ENCODE data around the gene URM1. TPM values are rescaled to one million over a fixed set of nuclear protein-coding genes. Genes with fewer than 3 reads are reported as not detected.

The URM1 gene
- total and polyA plus RNA-seq, 7 donors, result 16.3 to 73.3 (median 25.1) TPM

- no peak for TF ChIP-seq POLR2AphosphoS5 (IDR thresholded peaks at IDR 0.05)
- no peak for TF ChIP-seq CTCF (IDR thresholded peaks at IDR 0.05)
- H3K36me3 ChIP-seq, result peaks cover 0 to 37% (median 16%) of the 10 kb centered on the region in 4 donors
- 86 to 95% methylated on average over 4 of the region's 4 CpGs for WGBS, 2 donors
These were observed 12.3 kb upstream of the URM1 start for GRCh38 chr9:128358861-128359260.

GRCh38 chr9:128360826-128361225, 10.3 kb upstream of the URM1 start:
- WGBS, 2 donors, result 67 to 71% methylated on average over 2 of the region's 2 CpGs
- intact Hi-C loops (cut with DNase I), result no loop called here

More at GRCh38 chr9:128358861-128359260, 12.3 kb upstream of the URM1 start:
- DNase-seq, result no peak
- Histone ChIP-seq H3K9me3 (no peaks in the 10 kb centered on the region), H3K4me1 (peaks cover 0 to 14% (median 12%) of the 10 kb centered on the region in 4 donors), H3K27ac (no peak overlapping the region), H3K4me3 (no peak overlapping the region), H3K27me3 (no peaks in the 10 kb centered on the region)
- intact Hi-C loops (cut with DNase I), result no loop called here

GRCh38 chr9:128361296-128361985, 9.7 kb upstream of the URM1 start:
- no peaks in the 10 kb centered on the region for H3K27me3 ChIP-seq
- intact Hi-C loops (cut with DNase I), result no loop called here
- H3K27ac ChIP-seq, result peak overlapping the region; percentile 63 to 76 (median 71)
- 49 to 63% methylated on average over 14 of the region's 14 CpGs for WGBS, 2 donors
- peaks cover 0 to 11% (median under 1%) of the 10 kb centered on the region in 4 donors for H3K36me3 ChIP-seq
- peak overlapping the region in 3 of 4 donors; percentile 27 to 46 (median 45) for H3K4me3 ChIP-seq
- peaks cover 0 to 27% (median 24%) of the 10 kb centered on the region in 4 donors for H3K4me1 ChIP-seq
- no peak for DNase-seq
- no peak for TF ChIP-seq POLR2AphosphoS5 (IDR thresholded peaks at IDR 0.05)
- no peak for TF ChIP-seq EP300 (IDR thresholded peaks at IDR 0.05)
- TF ChIP-seq POLR2A (IDR thresholded peaks at IDR 0.05), result no peak
- no peak for TF ChIP-seq CTCF (IDR thresholded peaks at IDR 0.05)
- no peaks in the 10 kb centered on the region for H3K9me3 ChIP-seq

More at GRCh38 chr9:128360826-128361225, 10.3 kb upstream of the URM1 start:
- no peak for DNase-seq
- Histone ChIP-seq H3K4me3 (no peak overlapping the region), H3K4me1 (peaks cover 0 to 27% (median 24%) of the 10 kb centered on the region in 4 donors), H3K36me3 (peaks cover 0 to 17% (median 5%) of the 10 kb centered on the region in 4 donors), H3K9me3 (no peaks in the 10 kb centered on the region), H3K27me3 (no peaks in the 10 kb centered on the region), H3K27ac (no peak overlapping the region)
- TF ChIP-seq EP300 (IDR thresholded peaks at IDR 0.05) (no peak), CTCF (IDR thresholded peaks at IDR 0.05) (no peak), POLR2A (IDR thresholded peaks at IDR 0.05) (no peak), POLR2AphosphoS5 (IDR thresholded peaks at IDR 0.05) (no peak)

- Histone ChIP-seq H3K36me3 (peaks cover 0 to 8% (median 0%) of the 10 kb centered on the region in 4 donors), H3K27me3 (no peaks in the 10 kb centered on the region), H3K4me1 (peaks cover 0 to 27% (median 24%) of the 10 kb centered on the region in 4 donors), H3K9me3 (no peaks in the 10 kb centered on the region), H3K4me3 (peak overlapping the region in 3 of 4 donors; percentile 27 to 46 (median 45)), H3K27ac (peak overlapping the region; percentile 63 to 76 (median 71))
- peak; percentile 93 for DNase-seq
- WGBS, 2 donors, result 8 to 12% methylated on average over 20 of the region's 20 CpGs
- intact Hi-C loops (cut with DNase I), result loop anchor here (1.0 kb wide), 1 partner anchor 58 kb away; the partner anchor contains the start of gene CERCAM
- TF ChIP-seq CTCF (IDR thresholded peaks at IDR 0.05), result peak; percentile 80 to 92 (median 86)
- no peak for TF ChIP-seq POLR2A (IDR thresholded peaks at IDR 0.05)
- TF ChIP-seq POLR2AphosphoS5 (IDR thresholded peaks at IDR 0.05), result peak in 3 of 4 donors; percentile 44 to 63 (median 61)
- TF ChIP-seq EP300 (IDR thresholded peaks at IDR 0.05), result no peak
These were observed 9.1 kb upstream of the URM1 start for GRCh38 chr9:128361986-128362646.

All from sigmoid colon (tissue), 7 donors.